ENCODE results near the gene FBXO42.
"Not testable (repeated sequence)": the region's sequence is repeated elsewhere in the genome, so short reads cannot be mapped to it uniquely, and the experiment has no call there.

Gene FBXO42

DNA sequence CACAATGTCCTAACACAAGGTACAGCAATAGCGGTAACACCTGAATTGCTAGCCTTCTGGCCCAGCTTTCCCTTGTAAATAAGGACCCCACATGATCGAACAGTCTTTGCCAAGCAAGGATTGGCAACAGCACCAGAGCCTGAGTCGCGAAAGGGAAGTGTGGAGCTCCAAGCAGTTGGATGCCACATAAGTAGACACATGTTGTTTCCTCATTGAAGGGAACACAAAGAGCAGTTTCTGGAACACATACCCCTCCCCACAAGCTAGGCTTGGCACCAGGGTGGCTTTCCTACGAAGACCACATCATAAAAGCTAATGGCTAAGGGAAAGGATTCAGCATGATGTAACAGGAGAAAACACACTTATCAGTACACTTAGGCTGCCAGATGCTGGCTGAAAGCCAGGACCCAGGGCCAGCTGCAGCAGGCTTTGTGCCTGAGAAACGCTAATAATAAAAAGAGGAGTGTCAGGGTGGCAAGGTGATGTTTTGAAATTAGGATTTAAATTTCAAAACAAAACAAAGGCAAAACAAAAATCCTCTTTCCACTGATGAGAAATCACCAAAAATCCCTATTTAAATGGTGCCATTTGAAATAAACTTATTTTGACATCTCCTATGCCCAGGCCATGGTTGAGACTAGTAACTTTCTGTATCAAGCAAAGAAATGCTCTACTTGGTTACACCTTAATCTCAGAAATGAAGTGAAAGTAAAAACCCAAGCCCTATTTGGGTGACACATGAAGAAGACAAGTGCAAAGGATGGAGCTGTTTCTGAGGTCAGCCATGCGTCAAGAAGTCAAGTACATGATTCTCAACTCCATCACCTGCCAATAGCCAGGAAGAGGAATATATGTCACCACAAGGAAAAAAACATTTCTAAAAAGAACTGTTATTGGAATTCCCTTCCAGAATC is 103.4 kb downstream of the FBXO42 start:
- TF ChIP-seq, protein P1, sequence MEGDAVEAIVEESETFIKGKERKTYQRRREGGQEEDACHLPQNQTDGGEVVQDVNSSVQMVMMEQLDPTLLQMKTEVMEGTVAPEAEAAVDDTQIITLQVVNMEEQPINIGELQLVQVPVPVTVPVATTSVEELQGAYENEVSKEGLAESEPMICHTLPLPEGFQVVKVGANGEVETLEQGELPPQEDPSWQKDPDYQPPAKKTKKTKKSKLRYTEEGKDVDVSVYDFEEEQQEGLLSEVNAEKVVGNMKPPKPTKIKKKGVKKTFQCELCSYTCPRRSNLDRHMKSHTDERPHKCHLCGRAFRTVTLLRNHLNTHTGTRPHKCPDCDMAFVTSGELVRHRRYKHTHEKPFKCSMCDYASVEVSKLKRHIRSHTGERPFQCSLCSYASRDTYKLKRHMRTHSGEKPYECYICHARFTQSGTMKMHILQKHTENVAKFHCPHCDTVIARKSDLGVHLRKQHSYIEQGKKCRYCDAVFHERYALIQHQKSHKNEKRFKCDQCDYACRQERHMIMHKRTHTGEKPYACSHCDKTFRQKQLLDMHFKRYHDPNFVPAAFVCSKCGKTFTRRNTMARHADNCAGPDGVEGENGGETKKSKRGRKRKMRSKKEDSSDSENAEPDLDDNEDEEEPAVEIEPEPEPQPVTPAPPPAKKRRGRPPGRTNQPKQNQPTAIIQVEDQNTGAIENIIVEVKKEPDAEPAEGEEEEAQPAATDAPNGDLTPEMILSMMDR (IDR thresholded peaks at IDR 0.05; ENCODE audit: control insufficient read depth, insufficient read depth, low read depth, low read length, missing control alignments): no peak
- DNase-seq (ENCODE audit: low read depth): peak; percentile 80
- no peak overlapping the region for H3K4me3 ChIP-seq (ENCODE audit: control insufficient read depth, low read depth, low read length)

DNA sequence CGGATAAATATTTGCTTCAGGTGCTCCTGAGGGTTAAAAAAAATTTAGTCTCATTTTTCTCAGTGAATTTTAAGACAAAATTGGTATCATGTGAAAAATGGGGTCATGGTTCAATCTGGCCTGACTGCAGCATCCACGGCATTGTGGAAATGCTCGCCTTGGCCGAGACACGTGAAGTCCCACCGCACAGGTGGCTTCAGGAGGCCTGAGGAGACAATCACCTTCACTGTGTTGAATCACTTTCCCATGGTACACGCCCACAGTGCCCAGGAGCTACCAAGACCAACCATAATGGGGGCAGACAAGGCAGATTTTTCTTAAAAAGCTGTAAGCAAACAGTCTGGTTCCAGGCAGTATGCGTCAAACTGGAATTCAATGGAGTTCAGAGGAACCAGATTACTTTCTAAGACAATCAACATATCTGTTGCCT is 104.3 kb downstream of the FBXO42 start:
- TF ChIP-seq, protein P1 (IDR thresholded peaks at IDR 0.05; ENCODE audit: control insufficient read depth, insufficient read depth, low read depth, low read length, missing control alignments): no peak
- no peak for DNase-seq (ENCODE audit: low read depth)
- no peak overlapping the region for H3K4me3 ChIP-seq (ENCODE audit: control insufficient read depth, low read depth, low read length)

DNA sequence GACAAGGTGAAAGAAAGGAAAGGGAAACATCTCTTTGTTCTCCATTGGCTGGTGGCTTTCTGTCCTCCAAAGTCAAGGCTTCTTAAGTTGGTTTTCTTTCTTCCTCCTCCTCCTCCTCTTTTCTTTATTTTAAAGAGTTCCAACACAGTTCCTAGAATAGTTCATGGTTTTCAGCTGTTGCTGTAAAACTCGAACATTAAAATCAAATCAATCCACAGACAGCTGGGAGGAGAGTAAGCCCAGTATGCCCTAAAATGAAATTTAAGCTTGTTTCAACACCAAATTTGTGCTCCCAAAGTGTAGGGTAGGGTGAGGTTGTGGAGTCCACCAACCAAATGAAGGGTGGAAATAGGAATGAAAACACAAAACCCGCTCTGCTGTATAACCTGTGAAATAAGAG is 104.8 kb downstream of the FBXO42 start:
- TF ChIP-seq, protein P1 (IDR thresholded peaks at IDR 0.05; ENCODE audit: control insufficient read depth, insufficient read depth, low read depth, low read length, missing control alignments): no peak
- DNase-seq (ENCODE audit: low read depth): no peak
- no peak overlapping the region for H3K4me3 ChIP-seq (ENCODE audit: control insufficient read depth, low read depth, low read length)

DNA sequence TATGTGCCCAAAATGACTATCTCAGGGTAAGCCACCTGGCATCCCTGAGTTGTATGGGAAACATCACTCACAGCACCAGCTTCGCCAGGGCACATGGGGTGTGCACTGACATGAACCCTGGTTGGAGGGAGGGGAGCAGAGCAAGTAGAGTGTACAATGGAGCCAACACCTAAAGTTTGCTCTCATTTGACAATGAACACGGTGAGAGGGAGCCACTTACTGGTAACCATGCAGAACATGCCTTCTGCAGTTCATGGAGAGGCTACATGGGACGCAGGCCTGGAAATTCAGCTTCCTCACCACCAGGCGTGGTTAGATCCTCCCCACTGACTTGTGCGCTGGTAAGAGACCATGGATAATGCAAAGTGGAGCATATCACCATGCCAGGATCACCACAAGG is 105.3 kb downstream of the FBXO42 start:
- no peak for DNase-seq (ENCODE audit: low read depth)
- TF ChIP-seq, protein P1 (IDR thresholded peaks at IDR 0.05; ENCODE audit: control insufficient read depth, insufficient read depth, low read depth, low read length, missing control alignments): no peak
- H3K4me3 ChIP-seq (ENCODE audit: control insufficient read depth, low read depth, low read length): no peak overlapping the region

DNA sequence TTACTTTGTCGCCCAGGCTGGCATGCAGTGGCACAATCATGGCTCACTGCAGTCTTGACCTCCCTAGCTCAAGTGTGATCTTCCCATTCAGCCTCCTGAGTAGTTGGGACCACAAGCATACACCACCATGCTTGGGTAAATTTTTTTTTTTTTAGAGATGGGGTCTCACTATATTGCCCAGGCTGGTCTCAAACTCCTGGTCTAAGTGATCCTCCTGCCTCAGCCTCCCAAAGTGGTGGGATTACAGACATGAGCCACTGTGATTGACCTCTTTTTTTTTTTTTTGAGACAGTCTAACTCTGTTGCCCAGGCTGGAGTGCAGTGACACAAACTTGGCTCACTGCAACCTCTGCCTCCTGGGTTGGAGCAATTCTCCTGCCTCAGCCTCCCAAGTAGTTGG is 106.0 kb downstream of the FBXO42 start:
- not testable (repeated sequence) for H3K4me3 ChIP-seq (ENCODE audit: control insufficient read depth, low read depth, low read length); DNase-seq (ENCODE audit: low read depth)

DNA sequence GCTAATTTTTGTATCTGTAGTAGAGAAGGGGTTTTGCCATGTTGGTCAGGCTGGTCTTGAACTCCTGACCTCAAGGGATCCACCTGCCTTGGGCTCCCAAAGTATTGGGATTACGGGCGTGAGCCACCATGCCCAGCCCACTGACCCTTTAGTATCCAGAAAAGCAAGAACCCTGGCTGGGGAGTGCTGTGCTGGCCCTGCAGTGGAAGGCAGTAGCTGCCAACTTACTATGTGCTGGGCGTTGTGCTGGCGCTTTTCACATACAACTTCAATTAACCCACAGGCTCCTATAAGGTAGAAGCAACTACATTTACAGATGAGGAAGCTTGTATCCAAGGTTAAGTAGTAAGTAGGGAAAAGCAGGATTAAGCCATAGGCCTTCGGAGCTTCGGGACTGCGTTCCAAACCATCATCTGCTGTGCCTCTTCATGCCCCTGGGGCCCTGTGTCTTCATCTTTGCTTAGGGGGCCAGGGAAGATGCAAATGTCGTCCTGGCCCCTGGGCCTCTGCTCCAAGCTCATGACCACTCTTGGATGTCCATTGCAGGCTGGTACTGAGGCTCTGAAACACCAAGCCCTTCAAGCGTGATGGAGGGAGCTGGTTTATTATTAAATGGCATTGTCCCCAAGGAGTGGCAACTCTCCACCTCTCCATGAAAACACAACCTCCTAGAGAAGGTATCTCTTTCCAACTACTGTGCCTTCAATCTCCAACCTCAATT is 106.6 kb downstream of the FBXO42 start:
- TF ChIP-seq, protein P1 (IDR thresholded peaks at IDR 0.05; ENCODE audit: control insufficient read depth, insufficient read depth, low read depth, low read length, missing control alignments): no peak
- DNase-seq (ENCODE audit: low read depth): no peak
- H3K4me3 ChIP-seq (ENCODE audit: control insufficient read depth, low read depth, low read length): no peak overlapping the region

Measured in AG09309 (cell line).